ENCODE data around the gene MRPS27.

The MRPS27 gene

DNA sequence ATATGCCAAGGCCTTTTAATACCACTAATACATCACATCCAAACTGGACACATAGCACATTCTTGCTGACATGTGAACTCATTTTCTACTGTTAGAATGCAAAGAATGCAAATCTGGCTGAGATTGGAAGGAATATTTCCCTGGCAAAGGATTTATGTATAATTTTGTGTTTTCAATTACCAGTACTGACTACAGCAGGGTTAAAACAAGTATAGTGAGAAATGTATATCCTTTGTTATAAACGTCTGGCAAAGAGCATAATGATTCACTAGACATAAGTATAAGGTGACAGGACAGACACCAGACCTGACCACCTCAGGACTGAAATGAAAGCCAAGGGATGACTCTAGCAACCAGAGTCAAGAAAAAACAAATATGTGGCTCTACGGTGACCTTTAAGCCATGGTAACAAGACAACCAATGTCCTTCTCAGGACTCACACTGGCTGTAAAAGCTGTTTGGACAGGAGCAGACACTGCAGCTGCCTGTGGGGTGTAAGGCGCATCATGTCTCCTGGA, 95.0 kb downstream of the MRPS27 start:
- no peak for DNase-seq (ENCODE audit: extremely low read depth, low read depth)
- TF ChIP-seq, protein P1, sequence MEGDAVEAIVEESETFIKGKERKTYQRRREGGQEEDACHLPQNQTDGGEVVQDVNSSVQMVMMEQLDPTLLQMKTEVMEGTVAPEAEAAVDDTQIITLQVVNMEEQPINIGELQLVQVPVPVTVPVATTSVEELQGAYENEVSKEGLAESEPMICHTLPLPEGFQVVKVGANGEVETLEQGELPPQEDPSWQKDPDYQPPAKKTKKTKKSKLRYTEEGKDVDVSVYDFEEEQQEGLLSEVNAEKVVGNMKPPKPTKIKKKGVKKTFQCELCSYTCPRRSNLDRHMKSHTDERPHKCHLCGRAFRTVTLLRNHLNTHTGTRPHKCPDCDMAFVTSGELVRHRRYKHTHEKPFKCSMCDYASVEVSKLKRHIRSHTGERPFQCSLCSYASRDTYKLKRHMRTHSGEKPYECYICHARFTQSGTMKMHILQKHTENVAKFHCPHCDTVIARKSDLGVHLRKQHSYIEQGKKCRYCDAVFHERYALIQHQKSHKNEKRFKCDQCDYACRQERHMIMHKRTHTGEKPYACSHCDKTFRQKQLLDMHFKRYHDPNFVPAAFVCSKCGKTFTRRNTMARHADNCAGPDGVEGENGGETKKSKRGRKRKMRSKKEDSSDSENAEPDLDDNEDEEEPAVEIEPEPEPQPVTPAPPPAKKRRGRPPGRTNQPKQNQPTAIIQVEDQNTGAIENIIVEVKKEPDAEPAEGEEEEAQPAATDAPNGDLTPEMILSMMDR (IDR thresholded peaks at IDR 0.05; ENCODE audit: low read depth, low read length, missing control alignments): no peak

DNA sequence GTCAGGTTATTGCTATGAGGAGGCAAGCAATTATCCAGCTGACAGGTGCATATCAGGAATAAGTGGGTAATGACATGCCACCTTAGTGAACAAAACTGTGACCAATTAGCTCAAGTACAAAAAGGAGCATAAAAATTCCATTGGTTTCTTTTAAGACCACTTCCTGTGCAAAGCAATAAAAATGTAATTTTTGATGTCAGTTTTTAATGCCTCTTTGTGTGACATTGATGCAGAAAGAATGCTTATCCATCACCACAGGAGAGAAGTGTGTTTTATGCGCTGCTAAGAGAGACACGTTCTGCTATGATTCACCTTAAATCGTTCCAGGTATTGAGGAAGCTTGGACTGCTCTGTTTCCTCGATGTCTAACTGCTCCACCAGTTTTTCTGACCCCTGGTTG, 96.7 kb downstream of the MRPS27 start:
- no peak overlapping the region for H3K4me3 ChIP-seq (replicated peaks; ENCODE audit: low read depth, low read length)
- TF ChIP-seq, protein P1 (IDR thresholded peaks at IDR 0.05; ENCODE audit: low read depth, low read length, missing control alignments): no peak
- no peak for DNase-seq (ENCODE audit: extremely low read depth, low read depth)

More for the DNA sequence above, 95.0 kb downstream of the MRPS27 start:
- no peak overlapping the region for H3K4me3 ChIP-seq (replicated peaks; ENCODE audit: low read depth, low read length)

DNA sequence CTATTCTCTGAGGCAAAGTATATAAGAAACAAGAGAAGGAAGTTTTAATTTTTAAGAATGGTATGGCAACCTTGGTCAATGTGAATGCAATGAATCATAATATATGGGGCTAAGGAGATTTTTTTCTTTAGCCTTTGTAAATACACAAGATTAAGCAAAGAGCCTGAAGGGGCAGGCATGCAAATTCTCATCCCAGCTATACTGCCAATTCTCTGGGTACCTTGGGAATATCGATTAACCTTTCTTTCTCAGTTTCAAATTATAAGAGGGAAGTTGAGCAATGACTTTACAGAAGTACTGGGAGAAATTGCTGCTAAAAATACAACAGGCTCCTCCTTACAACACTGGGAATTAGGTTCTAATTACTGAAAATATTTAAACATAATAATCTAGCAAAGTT, 97.5 kb downstream of the MRPS27 start:
- H3K4me3 ChIP-seq (replicated peaks; ENCODE audit: low read depth, low read length): no peak overlapping the region
- TF ChIP-seq, protein P1 (IDR thresholded peaks at IDR 0.05; ENCODE audit: low read depth, low read length, missing control alignments): no peak
- DNase-seq (ENCODE audit: extremely low read depth, low read depth): no peak

DNA sequence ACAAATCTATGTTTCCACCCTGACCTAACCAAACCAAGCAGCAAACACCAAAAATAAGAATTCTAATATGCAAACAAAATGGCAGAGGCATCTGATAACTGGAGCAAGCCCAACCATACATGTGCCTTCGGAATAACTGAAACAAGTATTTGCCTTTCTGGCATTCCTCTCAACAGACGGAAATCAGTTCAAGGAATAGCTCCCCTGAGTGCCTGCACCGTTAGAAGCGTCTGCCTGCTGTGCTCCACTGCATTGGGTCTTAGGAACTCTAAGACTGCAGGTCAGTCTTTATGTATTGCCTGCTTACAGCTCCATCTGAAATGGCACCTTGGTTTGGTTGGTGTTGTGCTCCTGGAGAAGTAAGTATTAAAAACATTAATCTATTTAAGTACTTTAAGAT, 98.5 kb downstream of the MRPS27 start:
- DNase-seq (ENCODE audit: extremely low read depth, low read depth): no peak
- TF ChIP-seq, protein P1 (IDR thresholded peaks at IDR 0.05; ENCODE audit: low read depth, low read length, missing control alignments): no peak
- no peak overlapping the region for H3K4me3 ChIP-seq (replicated peaks; ENCODE audit: low read depth, low read length)

DNA sequence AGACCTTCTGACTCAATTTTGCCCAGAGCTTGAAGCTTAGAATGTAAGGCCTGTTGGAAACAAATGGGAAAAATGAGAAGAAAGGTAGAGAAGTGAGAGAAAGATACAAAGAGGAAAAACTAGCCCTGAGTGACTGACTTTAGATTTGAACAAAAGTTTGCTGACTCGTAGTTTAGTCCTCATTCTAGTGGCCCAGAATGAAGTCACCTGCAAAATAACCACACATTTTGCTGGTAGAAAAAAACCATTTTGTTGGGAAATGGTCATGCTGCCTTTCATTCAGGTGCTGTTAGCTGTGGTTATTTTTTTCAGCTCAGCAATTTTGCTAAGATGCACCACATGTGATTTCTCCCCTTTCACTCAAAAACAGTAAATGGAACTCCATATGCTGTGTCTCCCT, 98.9 kb downstream of the MRPS27 start:
- no peak overlapping the region for H3K4me3 ChIP-seq (replicated peaks; ENCODE audit: low read depth, low read length)
- TF ChIP-seq, protein P1 (IDR thresholded peaks at IDR 0.05; ENCODE audit: low read depth, low read length, missing control alignments): no peak
- DNase-seq (ENCODE audit: extremely low read depth, low read depth): no peak

DNA sequence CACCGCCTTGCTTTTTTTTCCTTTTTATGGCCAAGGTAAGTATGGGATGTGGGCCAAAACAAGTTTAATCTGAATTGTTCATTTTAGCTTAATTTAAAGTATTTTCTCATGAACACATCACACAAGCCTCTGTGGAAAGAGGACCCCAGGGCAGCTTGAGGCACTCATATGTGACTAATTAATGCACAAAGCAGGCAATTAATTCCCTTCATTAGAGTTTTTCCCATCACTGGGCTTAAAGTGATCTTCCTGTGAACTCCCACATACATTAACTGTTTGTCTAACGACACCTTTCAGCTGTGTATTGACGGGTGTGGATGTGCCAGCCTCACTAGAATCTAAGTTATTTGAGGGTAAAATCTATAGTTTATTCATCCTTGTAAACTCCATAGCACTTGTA, 103.3 kb downstream of the MRPS27 start:
- no peak overlapping the region for H3K4me3 ChIP-seq (replicated peaks; ENCODE audit: low read depth, low read length)
- no peak for DNase-seq (ENCODE audit: extremely low read depth, low read depth)
- TF ChIP-seq, protein P1 (IDR thresholded peaks at IDR 0.05; ENCODE audit: low read depth, low read length, missing control alignments): no peak

DNA sequence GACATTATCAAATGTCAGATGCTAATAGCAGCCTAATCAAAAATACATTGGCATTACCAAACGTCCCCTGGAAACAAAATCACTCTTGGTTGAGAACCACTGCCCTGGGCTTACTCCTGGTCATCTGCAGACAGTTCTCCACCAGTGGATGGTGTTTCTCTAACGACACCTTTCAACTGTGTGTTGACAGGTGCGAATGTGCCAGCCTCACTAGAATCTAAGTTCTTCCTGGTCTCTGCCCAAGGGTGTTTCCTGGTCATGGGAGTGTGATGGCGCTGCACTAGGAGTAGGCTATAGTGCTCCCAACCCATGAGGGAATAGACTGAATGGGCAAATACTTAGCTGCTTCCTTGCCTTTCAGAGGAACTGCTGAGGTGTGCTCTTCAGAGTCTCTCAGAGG, 105.9 kb downstream of the MRPS27 start:
- TF ChIP-seq, protein P1 (IDR thresholded peaks at IDR 0.05; ENCODE audit: low read depth, low read length, missing control alignments): no peak
- DNase-seq (ENCODE audit: extremely low read depth, low read depth): no peak
- no peak overlapping the region for H3K4me3 ChIP-seq (replicated peaks; ENCODE audit: low read depth, low read length)
